Stimulated activated CD4-positive, alpha-beta T cell treated with anti-CD3 and anti-CD28 coated beads, Interleukin-15, amount 100 ng/mL, for 48 hours (primary cell): Measurements from ENCODE around the gene PLK5.
A peak's percentile ranks its signal among the peaks of the same experiment; 100 is the strongest.
"Not testable (repeated sequence)": the region's sequence is repeated elsewhere in the genome, so short reads cannot be mapped to it uniquely, and the experiment has no call there.

Source experiments
- DNase-seq, 2 donors: peaks; one replicate each; pipeline ENCODE4 v3.0.0-alpha.2; 2020; ENCODE audit warnings: low read depth in 2 of 2

Gene PLK5

DNA sequence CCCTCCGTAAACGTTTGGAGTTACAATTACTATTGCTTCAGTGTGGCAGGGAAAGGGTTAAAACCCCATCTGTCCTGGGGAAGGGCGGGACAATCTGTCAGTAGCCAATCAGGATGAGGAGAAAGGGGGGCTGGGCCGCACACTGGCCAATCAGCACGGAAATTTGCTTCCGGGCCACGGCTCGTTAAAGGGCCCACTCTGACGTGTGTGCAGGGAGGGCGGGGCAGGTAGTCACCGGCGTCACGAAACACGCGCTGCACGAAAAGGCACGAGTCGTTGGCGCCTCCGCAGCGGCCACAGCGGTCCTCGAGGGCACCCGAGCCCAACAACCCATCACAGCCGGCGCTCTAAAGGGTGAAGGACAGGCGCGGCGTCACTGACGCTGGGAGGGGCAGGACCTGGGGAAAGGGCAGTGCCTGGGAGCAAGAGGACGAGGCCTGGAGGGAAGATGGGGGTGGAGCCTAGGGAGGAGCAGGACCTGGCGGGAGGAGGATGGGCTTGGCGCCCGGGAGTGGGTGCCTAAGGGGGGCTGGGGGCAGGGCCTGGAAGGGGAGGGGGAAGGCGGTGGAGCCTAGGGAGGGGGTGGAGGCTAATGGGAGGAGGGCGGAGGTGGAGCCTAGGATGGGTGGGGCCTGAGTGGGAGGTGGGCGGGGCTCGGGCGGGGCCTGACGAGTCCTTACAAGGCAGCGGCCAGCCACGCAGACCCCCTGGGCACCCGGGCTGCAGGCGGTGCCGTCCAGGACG, 15.9 kb upstream of the PLK5 start:
- DNase-seq: peak; percentile 89

DNA sequence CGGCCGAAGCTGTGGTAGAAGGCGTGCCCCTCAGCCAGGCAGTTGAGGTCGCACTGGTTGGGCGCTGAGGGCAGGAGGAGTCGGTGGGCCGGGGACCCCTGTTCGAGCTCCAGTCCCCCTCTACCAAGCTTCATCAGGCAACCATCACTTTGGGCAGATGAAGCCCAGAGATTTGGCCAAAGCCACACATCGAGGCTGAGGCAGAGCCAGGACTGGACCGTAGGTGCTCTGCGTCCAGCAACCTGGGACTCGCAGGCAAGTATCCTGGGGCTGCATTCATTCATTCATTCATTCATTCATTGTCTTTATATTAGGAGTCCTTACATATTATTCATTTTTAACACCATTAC, 15.4 kb upstream of the PLK5 start:
- DNase-seq: no peak

GRCh38 chr19:1509602-1510441, 14.1 kb upstream of the PLK5 start:
- no peak for DNase-seq

GRCh38 chr19:1510442-1510806, 13.5 kb upstream of the PLK5 start:
- no peak for DNase-seq

- no peak for DNase-seq
These were observed 13.1 kb upstream of the PLK5 start for GRCh38 chr19:1510807-1511206.

GRCh38 chr19:1511318-1512317, 12.3 kb upstream of the PLK5 start:
- no peak for DNase-seq

DNA sequence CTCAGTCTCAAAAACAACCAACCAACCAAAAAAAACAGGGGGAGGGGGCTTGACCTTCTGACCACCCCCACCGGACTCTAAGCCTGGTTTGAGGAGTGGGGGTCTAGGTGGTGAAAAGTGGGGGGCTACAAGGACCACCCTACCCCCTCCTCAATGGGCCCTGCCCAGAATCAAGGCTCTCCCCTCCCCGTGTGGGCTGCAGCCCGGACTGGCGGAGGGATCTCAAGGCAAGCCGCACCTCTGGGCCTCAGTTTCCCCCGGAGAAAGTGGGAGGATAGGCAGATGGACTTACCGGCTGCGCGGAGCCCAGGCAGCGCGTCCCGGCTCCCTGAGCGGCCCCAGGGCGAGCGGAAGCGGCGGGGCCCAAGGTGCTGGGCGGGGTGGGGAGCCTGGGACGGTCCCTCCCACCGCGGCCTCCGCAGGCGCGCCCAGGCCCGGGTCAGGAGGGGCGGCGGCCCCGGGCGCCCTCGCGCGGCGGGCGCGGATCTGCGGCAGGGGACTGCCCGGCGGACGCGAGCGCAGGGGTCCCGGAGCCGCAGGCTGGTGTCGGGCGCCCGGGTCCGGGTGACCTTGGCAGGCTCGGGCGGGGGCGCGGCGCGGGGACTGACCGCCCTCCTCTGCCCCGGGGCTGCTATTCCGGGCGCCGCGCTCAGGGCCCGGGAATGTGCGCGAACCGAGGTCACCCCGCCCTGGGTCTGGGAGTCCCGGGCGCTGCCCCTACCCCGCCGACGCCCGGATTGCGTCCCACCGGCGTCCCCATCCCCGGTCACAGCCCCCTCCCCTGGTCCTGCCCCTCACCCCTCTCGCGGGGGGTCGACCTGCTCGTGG, 11.0 kb upstream of the PLK5 start, which contains the start of gene ADAMTSL5:
Gene ADAMTSL5, minus strand, starts transcription at position 349 of the 828 bp plus-strand sequence. CDS start 2,076 bp downstream, outside the sequence.
- peak; percentile 40 to 73 for DNase-seq

GRCh38 chr19:1513499-1514294, 10.2 kb upstream of the PLK5 start:
- DNase-seq: peak; percentile 51 to 67

DNA sequence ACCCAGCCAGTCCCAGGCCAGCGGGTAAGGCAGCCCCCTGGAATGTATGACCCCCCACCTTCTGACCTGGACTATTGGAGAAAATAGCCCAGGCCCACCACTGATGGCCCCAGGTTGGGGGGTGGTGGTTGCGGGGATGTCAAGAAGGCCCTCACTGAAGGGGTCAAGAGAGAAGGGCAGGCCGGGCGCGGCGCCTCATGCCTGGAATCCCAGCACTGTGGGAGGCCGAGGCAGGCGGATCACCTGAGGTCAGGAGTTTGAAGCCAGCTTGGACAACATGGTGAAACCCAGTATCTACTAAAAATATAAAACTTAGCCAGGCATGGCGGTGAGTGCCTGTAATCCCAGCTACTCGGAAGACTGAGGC, 9.6 kb upstream of the PLK5 start:
- DNase-seq: no peak

DNA sequence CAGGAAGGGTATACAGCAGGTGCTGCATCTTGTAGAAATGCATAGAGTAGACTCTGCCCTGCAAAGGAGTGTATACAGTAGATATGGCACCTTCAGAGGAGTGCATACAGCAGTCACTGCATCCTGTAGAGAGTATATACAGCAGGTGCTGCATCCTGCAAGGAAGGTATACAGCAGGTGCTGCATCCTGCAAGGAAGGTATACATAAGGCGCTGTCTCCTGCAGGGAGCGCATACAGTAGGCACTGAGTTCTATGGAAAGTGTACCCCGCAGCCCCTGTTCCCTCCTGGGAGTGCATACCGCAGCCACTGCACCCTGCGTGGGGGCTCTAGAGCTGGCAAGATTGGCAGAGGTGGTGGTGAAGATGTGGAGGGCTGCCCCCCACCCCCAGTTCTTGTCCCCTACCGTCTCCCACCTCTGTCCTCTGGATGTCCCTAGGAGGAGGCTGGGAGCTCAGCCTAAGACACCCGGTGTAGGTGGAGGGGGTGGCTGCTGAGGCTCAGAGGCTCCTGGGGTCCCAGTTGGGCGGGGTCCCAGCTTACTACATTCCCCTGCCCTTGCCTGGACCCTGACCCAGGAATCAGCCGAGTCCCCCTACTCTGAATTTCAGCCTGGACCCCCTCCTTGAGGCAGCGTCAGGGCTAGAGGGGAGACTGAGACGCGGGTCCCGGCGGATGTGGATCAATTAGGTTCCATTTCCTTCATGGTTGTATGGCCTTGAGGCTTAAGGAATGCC, 8.7 kb upstream of the PLK5 start:
- DNase-seq: no peak

DNA sequence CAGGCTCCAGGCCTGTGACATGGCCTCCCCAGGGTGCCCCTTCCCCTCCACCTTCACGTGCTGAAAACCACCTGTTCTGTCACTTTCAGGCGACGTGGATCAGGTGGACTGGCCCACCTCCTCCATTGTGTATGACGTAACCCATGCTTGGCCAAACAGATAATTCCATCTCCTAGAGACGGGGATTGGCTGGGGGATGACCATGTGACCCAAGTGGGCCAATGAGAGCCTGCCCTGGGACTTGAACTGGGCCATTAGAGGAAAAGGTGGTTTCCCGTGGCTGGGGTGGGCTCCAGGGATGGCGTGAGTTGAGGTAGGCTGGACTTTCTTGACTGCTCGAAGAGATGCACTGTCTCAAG, 7.5 kb upstream of the PLK5 start:
- no peak for DNase-seq

GRCh38 chr19:1518471-1518870, 5.4 kb upstream of the PLK5 start:
- no peak for DNase-seq

DNA sequence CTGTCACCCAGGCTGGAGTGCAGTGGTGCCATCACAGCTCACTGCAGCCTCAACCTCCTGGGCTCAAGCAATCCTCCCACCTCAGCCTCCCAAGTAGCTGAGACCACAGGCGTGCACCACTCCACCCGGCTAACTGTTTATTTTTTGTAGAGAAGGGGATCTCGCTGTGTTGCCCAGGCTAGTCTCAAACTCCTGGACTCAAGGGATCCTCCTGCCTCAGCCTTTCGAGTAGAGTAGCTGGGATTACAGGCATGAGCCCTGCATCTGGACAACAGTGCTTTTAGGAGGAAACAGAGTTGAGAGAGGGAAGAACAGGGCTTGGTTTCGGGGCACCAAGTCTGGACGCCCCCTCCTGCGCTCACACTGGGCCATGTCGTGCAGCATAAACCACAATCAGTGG, 4.1 kb upstream of the PLK5 start:
- not testable (repeated sequence) for DNase-seq

- DNase-seq: no peak
These were observed 3.6 kb upstream of the PLK5 start for GRCh38 chr19:1520203-1520780.

DNA sequence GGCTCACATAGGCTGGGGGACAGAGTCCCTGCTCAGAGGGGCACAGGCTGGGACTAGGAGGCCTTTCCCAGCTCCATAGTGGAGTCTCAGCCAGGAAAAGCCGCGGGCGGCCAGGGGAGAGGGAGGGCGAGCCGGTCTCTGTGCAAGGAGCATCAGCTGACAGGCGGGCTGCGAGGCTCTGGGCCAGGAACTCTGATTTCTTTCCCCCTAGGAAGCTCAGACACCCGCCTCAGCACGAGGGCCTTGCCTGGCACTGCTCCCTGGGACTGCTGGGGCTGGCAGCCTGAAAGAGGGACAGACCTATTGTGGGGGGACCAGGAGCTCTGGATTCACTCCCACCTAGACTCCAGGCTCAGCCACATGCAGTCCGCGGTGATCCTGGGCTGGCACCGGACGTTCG, 2.2 kb upstream of the PLK5 start:
- no peak for DNase-seq

DNA sequence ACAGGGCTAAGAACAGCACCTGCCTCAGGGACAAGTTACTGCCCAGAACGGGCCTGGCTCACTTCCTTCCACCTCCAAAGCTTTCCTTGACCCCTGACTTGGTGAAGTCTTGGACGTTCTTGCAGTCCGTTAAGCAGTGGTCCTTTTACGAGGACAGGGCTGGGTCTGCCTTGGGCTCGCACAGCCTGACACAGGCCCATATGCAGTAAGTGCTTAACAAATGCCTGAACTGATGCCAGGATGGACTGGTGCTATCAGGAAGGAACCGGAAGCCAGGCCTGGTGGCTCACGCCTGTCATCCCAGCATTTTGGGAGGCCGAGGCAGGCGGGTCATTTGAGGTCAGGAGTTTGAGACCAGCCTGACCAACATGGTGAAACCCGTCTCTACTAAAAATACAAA, 1.8 kb upstream of the PLK5 start:
- DNase-seq: no peak

DNA sequence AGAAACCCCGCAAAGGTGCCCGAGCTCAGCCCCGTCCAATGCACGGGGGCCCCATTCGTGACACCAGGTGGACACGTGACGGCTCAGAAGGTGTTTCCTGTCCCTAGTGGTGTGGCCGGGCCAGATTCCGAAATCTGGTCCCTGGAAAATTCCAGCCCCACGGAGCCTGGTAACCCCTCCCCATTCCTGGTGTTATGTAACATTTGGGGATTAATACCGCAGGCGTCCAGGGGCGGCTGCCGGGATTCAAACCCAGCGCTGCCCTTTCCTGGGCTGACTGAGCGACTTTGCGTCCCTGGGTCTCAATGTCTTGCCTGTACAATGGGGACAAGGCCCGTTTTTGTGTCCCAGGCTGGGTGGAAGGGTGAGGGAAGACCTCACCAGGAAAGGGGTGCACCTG, 1.0 kb upstream of the PLK5 start:
- no peak for DNase-seq

- no peak for DNase-seq
These were observed 552 bp downstream of the PLK5 start for GRCh38 chr19:1524287-1524971.

DNA sequence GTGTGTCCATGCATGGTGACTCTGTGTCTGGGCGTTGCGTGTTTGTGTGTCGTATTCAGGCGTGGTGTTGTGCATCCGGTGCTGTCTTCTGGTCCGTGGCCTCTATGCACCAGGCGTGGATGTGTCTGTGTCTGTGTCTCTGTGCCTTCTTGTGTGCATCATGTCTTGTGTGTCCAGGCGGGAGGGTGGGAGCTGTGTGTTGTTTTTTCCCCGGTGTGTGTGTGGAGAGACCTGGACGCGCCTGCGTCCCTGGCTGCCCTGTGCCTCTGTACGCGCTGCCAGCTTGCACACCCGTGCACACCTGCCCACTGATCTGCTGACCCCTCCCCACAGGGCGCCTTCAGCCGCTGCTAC, 1.1 kb downstream of the PLK5 start:
- DNase-seq: no peak
